ENCODE measurements around the gene KCNAB3. TPM values are rescaled to one million over a fixed set of nuclear protein-coding genes. Genes with fewer than 3 reads are reported as not detected.

Gene KCNAB3
- total RNA-seq, 1 donor from 2014 or later: 12.3 TPM

- H3K27ac Mint-ChIP-seq (ENCODE audit: unreplicated experiment): no peak overlapping the region
- H3K36me3 Mint-ChIP-seq (ENCODE audit: unreplicated experiment): peaks cover 11% of the 10 kb centered on the region
- TF ChIP-seq CTCF (IDR thresholded peaks at IDR 0.05; ENCODE audit: partially characterized antibody, unreplicated experiment): no peak
Observed at GRCh38 chr17:7943291-7943690, 13.6 kb upstream of the KCNAB3 start.

GRCh38 chr17:7940743-7941142, 11.1 kb upstream of the KCNAB3 start:
- peaks cover 7% of the 10 kb centered on the region for H3K27me3 Mint-ChIP-seq (ENCODE audit: unreplicated experiment)
- no peak for TF ChIP-seq CTCF (IDR thresholded peaks at IDR 0.05; ENCODE audit: partially characterized antibody, unreplicated experiment)
- no peak overlapping the region for H3K4me3 Mint-ChIP-seq (ENCODE audit: unreplicated experiment)
- H3K27ac Mint-ChIP-seq (ENCODE audit: unreplicated experiment): no peak overlapping the region
- peaks cover 10% of the 10 kb centered on the region for H3K9me3 Mint-ChIP-seq (ENCODE audit: unreplicated experiment)
- peaks cover 11% of the 10 kb centered on the region for H3K36me3 Mint-ChIP-seq (ENCODE audit: unreplicated experiment)
- DNase-seq: no peak
- peaks cover 14% of the 10 kb centered on the region for H3K4me1 Mint-ChIP-seq (ENCODE audit: low read depth, unreplicated experiment)

More at GRCh38 chr17:7943291-7943690, 13.6 kb upstream of the KCNAB3 start:
- peaks cover 5% of the 10 kb centered on the region for H3K9me3 Mint-ChIP-seq (ENCODE audit: unreplicated experiment)
- H3K4me1 Mint-ChIP-seq (ENCODE audit: low read depth, unreplicated experiment): peaks cover 2% of the 10 kb centered on the region
- no peak for DNase-seq
- peaks cover 4% of the 10 kb centered on the region for H3K27me3 Mint-ChIP-seq (ENCODE audit: unreplicated experiment)
- no peak overlapping the region for H3K4me3 Mint-ChIP-seq (ENCODE audit: unreplicated experiment)

- no peak for TF ChIP-seq CTCF (IDR thresholded peaks at IDR 0.05; ENCODE audit: partially characterized antibody, unreplicated experiment)
- Mint-ChIP-seq H3K4me1 (ENCODE audit: low read depth, unreplicated experiment) (peaks cover 14% of the 10 kb centered on the region), H3K36me3 (ENCODE audit: unreplicated experiment) (peaks cover 16% of the 10 kb centered on the region), H3K9me3 (ENCODE audit: unreplicated experiment) (peaks cover 10% of the 10 kb centered on the region), H3K27ac (ENCODE audit: unreplicated experiment) (no peak overlapping the region), H3K27me3 (ENCODE audit: unreplicated experiment) (peaks cover 7% of the 10 kb centered on the region), H3K4me3 (ENCODE audit: unreplicated experiment) (no peak overlapping the region)
- DNase-seq: no peak
Observed at GRCh38 chr17:7940034-7940433, 10.4 kb upstream of the KCNAB3 start.

GRCh38 chr17:7935859-7936258, 6.2 kb upstream of the KCNAB3 start:
- TF ChIP-seq CTCF (IDR thresholded peaks at IDR 0.05; ENCODE audit: partially characterized antibody, unreplicated experiment): no peak
- Mint-ChIP-seq H3K27me3 (ENCODE audit: unreplicated experiment) (peaks cover 16% of the 10 kb centered on the region), H3K4me3 (ENCODE audit: unreplicated experiment) (peak overlapping the region; percentile 34), H3K9me3 (ENCODE audit: unreplicated experiment) (peaks cover 15% of the 10 kb centered on the region), H3K27ac (ENCODE audit: unreplicated experiment) (no peak overlapping the region), H3K36me3 (ENCODE audit: unreplicated experiment) (peaks cover 15% of the 10 kb centered on the region), H3K4me1 (ENCODE audit: low read depth, unreplicated experiment) (peaks cover 29% of the 10 kb centered on the region)
- no peak for DNase-seq

GRCh38 chr17:7932949-7933348, 3.3 kb upstream of the KCNAB3 start:
- TF ChIP-seq CTCF (IDR thresholded peaks at IDR 0.05; ENCODE audit: partially characterized antibody, unreplicated experiment): no peak
- peak overlapping the region; percentile 99 for H3K4me3 Mint-ChIP-seq (ENCODE audit: unreplicated experiment)
- DNase-seq: no peak
- peak overlapping the region; percentile 88 for H3K27ac Mint-ChIP-seq (ENCODE audit: unreplicated experiment)
- peaks cover 11% of the 10 kb centered on the region for H3K9me3 Mint-ChIP-seq (ENCODE audit: unreplicated experiment)
- H3K27me3 Mint-ChIP-seq (ENCODE audit: unreplicated experiment): peaks cover 19% of the 10 kb centered on the region
- H3K4me1 Mint-ChIP-seq (ENCODE audit: low read depth, unreplicated experiment): peaks cover 30% of the 10 kb centered on the region
- peaks cover 7% of the 10 kb centered on the region for H3K36me3 Mint-ChIP-seq (ENCODE audit: unreplicated experiment)

All from glutamatergic neuron (in vitro differentiated cells).